ENCODE measurements around the gene GPATCH8. TPM values are rescaled to one million over a fixed set of nuclear protein-coding genes. Genes with fewer than 3 reads are reported as not detected.

The GPATCH8 gene
- polyA plus RNA-seq, 3 donors: 8.8 to 15.9 (median 14.9) TPM

- H3K27me3 Mint-ChIP-seq (ENCODE audit: low read depth in 3 of 3): peaks cover 0 to 1% (median 0%) of the 10 kb centered on the region in 3 donors
- no peaks in the 10 kb centered on the region for H3K4me1 ChIP-seq (ENCODE audit: control insufficient read depth in 1 of 2, insufficient read depth in 2 of 2, low read length in 2 of 2)
- H3K27ac Mint-ChIP-seq: no peak overlapping the region
- no peaks in the 10 kb centered on the region for H3K9me3 ChIP-seq (replicated peaks in 1 of 2; ENCODE audit: control insufficient read depth in 1 of 2, insufficient read depth in 1 of 2, low read length in 2 of 2)
- no peak overlapping the region for H2AFZ ChIP-seq (ENCODE audit: insufficient read depth, low read depth, low read length, poor library complexity, severe bottlenecking)
- H3K4me1 Mint-ChIP-seq: peaks cover 2% of the 10 kb centered on the region
- no peak overlapping the region for H3K4me3 Mint-ChIP-seq
- H3K4me3 ChIP-seq (replicated peaks in 1 of 3; ENCODE audit: low read depth in 2 of 3, low read length in 3 of 3): no peak overlapping the region
- no peak overlapping the region for H3K27ac ChIP-seq (ENCODE audit: low read depth in 1 of 2, low read length in 2 of 2)
- no peaks in the 10 kb centered on the region for H3K27me3 ChIP-seq (ENCODE audit: control insufficient read depth in 2 of 2, insufficient read depth in 2 of 2, low read length in 2 of 2)
- intact Hi-C loops (cut with micrococcal nuclease): no loop called here
- no peak for DNase-seq
- TF ChIP-seq CTCF (IDR thresholded peaks at IDR 0.05): no peak
- WGBS (ENCODE audit: insufficient coverage): 100% methylated on average over 3 of the region's 6 CpGs
- H3K79me2 ChIP-seq (ENCODE audit: insufficient read depth, low read length): peaks cover 68% of the 10 kb centered on the region
- H4K20me1 ChIP-seq (ENCODE audit: insufficient read depth, low read length): peaks cover 86% of the 10 kb centered on the region
- H3K36me3 ChIP-seq (replicated peaks in 1 of 2; ENCODE audit: control insufficient read depth in 1 of 2, insufficient read depth in 2 of 2, low read length in 2 of 2): peaks cover 27 to 40% of the 10 kb centered on the region in 2 donors
- no peak overlapping the region for H3K4me2 ChIP-seq (replicated peaks; ENCODE audit: extremely low read depth, low read length, poor library complexity, severe bottlenecking)
- no peak overlapping the region for H3K9ac ChIP-seq (ENCODE audit: insufficient read depth, low read length, poor library complexity, severe bottlenecking)
- peaks cover 19 to 39% of the 10 kb centered on the region in 2 donors for H3K36me3 Mint-ChIP-seq
- H3K9me3 Mint-ChIP-seq: no peaks in the 10 kb centered on the region
These were observed 29.8 kb downstream of the GPATCH8 start for GRCh38 chr17:44473367-44473766.

GRCh38 chr17:44469676-44470075 lies 33.5 kb downstream of the GPATCH8 start:
- Histone ChIP-seq H4K20me1 (ENCODE audit: insufficient read depth, low read length) (peaks cover 84% of the 10 kb centered on the region), H3K27me3 (ENCODE audit: control insufficient read depth in 2 of 2, insufficient read depth in 2 of 2, low read length in 2 of 2) (no peaks in the 10 kb centered on the region), H3K9me3 (replicated peaks in 1 of 2; ENCODE audit: control insufficient read depth in 1 of 2, insufficient read depth in 1 of 2, low read length in 2 of 2) (no peaks in the 10 kb centered on the region), H3K36me3 (replicated peaks in 1 of 2; ENCODE audit: control insufficient read depth in 1 of 2, insufficient read depth in 2 of 2, low read length in 2 of 2) (peaks cover 26 to 45% of the 10 kb centered on the region in 2 donors), H3K4me2 (replicated peaks; ENCODE audit: extremely low read depth, low read length, poor library complexity, severe bottlenecking) (no peak overlapping the region), H3K4me3 (replicated peaks in 1 of 3; ENCODE audit: low read depth in 2 of 3, low read length in 3 of 3) (no peak overlapping the region), H3K4me1 (ENCODE audit: control insufficient read depth in 1 of 2, insufficient read depth in 2 of 2, low read length in 2 of 2) (no peaks in the 10 kb centered on the region), H3K9ac (ENCODE audit: insufficient read depth, low read length, poor library complexity, severe bottlenecking) (no peak overlapping the region), H3K79me2 (ENCODE audit: insufficient read depth, low read length) (peaks cover 65% of the 10 kb centered on the region), H2AFZ (ENCODE audit: insufficient read depth, low read depth, low read length, poor library complexity, severe bottlenecking) (no peak overlapping the region), H3K27ac (ENCODE audit: low read depth in 1 of 2, low read length in 2 of 2) (no peak overlapping the region)
- H3K4me3 Mint-ChIP-seq: no peak overlapping the region
- H3K27ac Mint-ChIP-seq: peak overlapping the region in 1 of 7 donors; percentile 25
- H3K9me3 Mint-ChIP-seq: peaks cover 0 to 2% (median 0%) of the 10 kb centered on the region in 7 donors
- no peak for TF ChIP-seq CTCF (IDR thresholded peaks at IDR 0.05)
- H3K36me3 Mint-ChIP-seq: peaks cover 31 to 56% of the 10 kb centered on the region in 2 donors
- H3K4me1 Mint-ChIP-seq: peaks cover 7% of the 10 kb centered on the region
- no peaks in the 10 kb centered on the region for H3K27me3 Mint-ChIP-seq (ENCODE audit: low read depth in 3 of 3)
- intact Hi-C loops (cut with micrococcal nuclease): no loop called here
- WGBS (ENCODE audit: insufficient coverage): 88% methylated on average over 1 of the region's 2 CpGs
- DNase-seq: no peak
